IMR-90 (cell line): ENCODE results near the gene TRIM17. TPM values are rescaled to one million over a fixed set of nuclear protein-coding genes. Genes with fewer than 3 reads are reported as not detected.

ENCODE experiments used
- ATAC-seq: fragments of 200-7000 bp; cut with Tn5 transposase; 2 replicates; pipeline ENCODE4 v1.9.1; 2020; ENCODE audit warnings: low read depth, mild to moderate bottlenecking, moderate library complexity
- BruUV-seq: library from RNA; stranded (reverse); fragments of 400-500 nt; replicated peaks from 2 replicates; lab custom pipeline; 2021; lab: Mats Ljungman, UMichigan
- CTCF ChIA-PET: fragments of 300-600 bp; formaldehyde crosslinking; extraction: SDS; loops from one replicate; lab custom pipeline; 2021; ENCODE audit warnings: antibody characterized with exemption; lab: Yijun Ruan, JAX
- POLR2A ChIA-PET: fragments of 300-600 bp; sonication (Branson Sonifier 250); formaldehyde crosslinking; loops from one replicate; lab custom pipeline; 2022; ENCODE audit warnings: antibody characterized with exemption; ENCODE audit not compliant: unreplicated experiment; lab: Charles Lee
- DNase-seq: peaks from one replicate; pipeline ENCODE4 v3.0.0; 2013
- H2AFZ ChIP-seq: replicated peaks from 2 replicates; pipeline ENCODE3; 2013; ENCODE audit warnings: low read length, mild to moderate bottlenecking; ENCODE audit not compliant: poor library complexity
- H2AK5ac ChIP-seq: 2 replicates; pipeline ENCODE4 v1.6.1; 2013; ENCODE audit warnings: low read depth, low read length, inconsistent platforms
- H2AK9ac ChIP-seq: replicated peaks from 2 replicates; pipeline ENCODE3; 2013; ENCODE audit warnings: mild to moderate bottlenecking, low read depth, low read length, moderate library complexity; ENCODE audit not compliant: poor library complexity
- H2BK120ac ChIP-seq: 2 replicates; pipeline ENCODE4 v1.6.1; 2013; ENCODE audit warnings: low read depth, low read length, inconsistent platforms
- H2BK15ac ChIP-seq: 3 replicates; pipeline ENCODE4 v1.6.1; 2013; ENCODE audit warnings: low read depth, low read length, inconsistent platforms
- H2BK20ac ChIP-seq: 2 replicates; pipeline ENCODE4 v1.6.1; 2013; ENCODE audit warnings: low read depth, mild to moderate bottlenecking, inconsistent platforms, low read length, moderate library complexity
- H2BK5ac ChIP-seq: 2 replicates; pipeline ENCODE4 v1.6.1; 2013; ENCODE audit warnings: mild to moderate bottlenecking, low read depth, low read length, inconsistent platforms; ENCODE audit not compliant: poor library complexity, severe bottlenecking
- H3K14ac ChIP-seq: replicated peaks from 2 replicates; pipeline ENCODE4 v1.6.1; 2013; ENCODE audit warnings: low read depth, low read length, inconsistent platforms
- H3K18ac ChIP-seq: 2 replicates; pipeline ENCODE4 v1.6.1; 2013; ENCODE audit warnings: low read depth, low read length, control low read depth
- H3K23ac ChIP-seq: 2 replicates; pipeline ENCODE4 v1.6.1; 2013; ENCODE audit warnings: low read depth, low read length, inconsistent platforms
- H3K27ac ChIP-seq: 2 replicates; pipeline ENCODE4 v1.5.1; 2013; ENCODE audit warnings: mild to moderate bottlenecking, control low read depth, low read length; ENCODE audit not compliant: insufficient read depth
- H3K27me3 ChIP-seq: 2 replicates; pipeline ENCODE4 v1.6.1; 2013; ENCODE audit warnings: low read length; ENCODE audit not compliant: control insufficient read depth, insufficient read depth
- H3K36me3 ChIP-seq: 2 replicates; pipeline ENCODE4 v1.6.1; 2013; ENCODE audit warnings: low read length, mixed read lengths; ENCODE audit not compliant: control insufficient read depth, insufficient read depth
- H3K4ac ChIP-seq: 2 replicates; pipeline ENCODE4 v1.6.1; 2013; ENCODE audit warnings: low read depth, low read length, inconsistent platforms
- H3K4me1 ChIP-seq: 2 replicates; pipeline ENCODE4 v1.6.1; 2013; ENCODE audit warnings: low read length, mixed read lengths; ENCODE audit not compliant: control insufficient read depth, insufficient read depth
- H3K4me2 ChIP-seq: 2 replicates; pipeline ENCODE4 v1.6.1; 2013; ENCODE audit warnings: low read depth, mild to moderate bottlenecking, control low read depth, low read length, moderate library complexity
- H3K4me3 ChIP-seq: 2 replicates; pipeline ENCODE4 v1.5.1; 2013; ENCODE audit warnings: low read depth, mild to moderate bottlenecking, control low read depth, low read length, moderate library complexity; ENCODE audit not compliant: insufficient read depth
- H3K56ac ChIP-seq: 2 replicates; pipeline ENCODE4 v1.6.1; 2013; ENCODE audit warnings: low read length, inconsistent platforms; ENCODE audit not compliant: insufficient read depth; ENCODE audit errors: extremely low read depth
- H3K79me1 ChIP-seq, 2 experiments: 2 replicates each; pipeline ENCODE4 v1.6.1; 2013; ENCODE audit warnings: low read length in 2 of 2, inconsistent platforms in 1 of 2, low read depth in 1 of 2
- H3K9ac ChIP-seq: 2 replicates; pipeline ENCODE4 v1.6.1; 2013; ENCODE audit warnings: low read depth, low read length, control low read depth
- H3K9me1 ChIP-seq: 2 replicates; pipeline ENCODE4 v1.6.1; 2013; ENCODE audit warnings: low read length, inconsistent platforms; ENCODE audit not compliant: insufficient read depth
- H3K9me3 ChIP-seq: 2 replicates; pipeline ENCODE4 v1.6.1; 2013; ENCODE audit warnings: low read length; ENCODE audit not compliant: control insufficient read depth, insufficient read depth
- H4K20me1 ChIP-seq: 2 replicates; pipeline ENCODE4 v1.6.1; 2013; ENCODE audit warnings: low read length, inconsistent platforms; ENCODE audit not compliant: insufficient read depth
- H4K5ac ChIP-seq: 2 replicates; pipeline ENCODE4 v1.6.1; 2013; ENCODE audit warnings: mild to moderate bottlenecking, low read depth, low read length, control low read depth
- H4K8ac ChIP-seq, 2 experiments: 2 replicates each; pipeline ENCODE4 v1.6.1; 2013; ENCODE audit warnings: low read depth in 2 of 2, low read length in 2 of 2, control low read depth in 1 of 2, inconsistent platforms in 1 of 2
- H4K91ac ChIP-seq: 2 replicates; pipeline ENCODE4 v1.6.1; 2013; ENCODE audit warnings: low read depth, low read length, inconsistent platforms; ENCODE audit not compliant: insufficient read depth
- BHLHE40 ChIP-seq: fragments of 150-350 bp; IDR thresholded peaks from 2 replicates; pipeline ENCODE4 v1.6.1; 2016; ENCODE audit warnings: mild to moderate bottlenecking, low read depth, low read length
- CEBPB ChIP-seq: IDR thresholded peaks from 2 replicates; pipeline ENCODE4 v1.6.1; 2012; ENCODE audit warnings: low read depth, low read length, improper control_type of control experiment
- CHD1 ChIP-seq: IDR thresholded peaks from 2 replicates; pipeline ENCODE4 v1.6.1; 2012; ENCODE audit warnings: low read depth, low read length, improper control_type of control experiment
- FOS ChIP-seq: fragments of 150-350 bp; IDR thresholded peaks from 2 replicates; pipeline ENCODE4 v1.6.1; 2016; ENCODE audit warnings: low read depth, low read length
- MXI1 ChIP-seq: IDR thresholded peaks from 2 replicates; pipeline ENCODE4 v1.6.1; 2012; ENCODE audit warnings: low read depth, mild to moderate bottlenecking, low read length, moderate library complexity, borderline replicate concordance
- POLR2A ChIP-seq: IDR thresholded peaks from 2 replicates; pipeline ENCODE4 v1.6.1; 2012; ENCODE audit warnings: mild to moderate bottlenecking, low read depth, low read length
- RFX5 ChIP-seq: IDR thresholded peaks from 2 replicates; pipeline ENCODE4 v1.8.0; 2012; ENCODE audit warnings: low read depth, mild to moderate bottlenecking, low read length, moderate library complexity
- SMC3 ChIP-seq: fragments of 150-350 bp; IDR thresholded peaks from 2 replicates; pipeline ENCODE4 v1.6.1; 2016; ENCODE audit warnings: low read depth, mild to moderate bottlenecking, antibody characterized with exemption, low read length, moderate library complexity
- USF2 ChIP-seq: fragments of 150-350 bp; IDR thresholded peaks from 2 replicates; pipeline ENCODE4 v1.6.1; 2017; ENCODE audit warnings: mild to moderate bottlenecking, antibody characterized with exemption, low read length, low read depth
- WGBS, 2 experiments: methylation state at CpG; one replicate each; pipeline versions ENCODE4 v1.1.5 to v1.1.7; 2013; ENCODE audit warnings: missing lambda C conversion rate in 2 of 2; ENCODE audit not compliant: insufficient read length in 1 of 2; ENCODE audit errors: extremely low coverage in 2 of 2; 5-methylcytosine and 5-hydroxymethylcytosine counted together
- dilution Hi-C: fragments of 300-500 bp; cut with HindIII; formaldehyde crosslinking; loops from one replicate; pipeline ENCODE4 v1.14.3; 2018; ENCODE audit warnings: low sequenced_read_pairs; ENCODE audit not compliant: unreplicated experiment
- in situ Hi-C: fragments of 300-500 bp; cut with MboI; formaldehyde crosslinking; loops from 3 replicates; pipeline ENCODE4 v1.14.3; 2019; ENCODE audit warnings: low sequenced_read_pairs, inconsistent platforms, mixed read lengths
- intact Hi-C: fragments of 100-400 bp; cut with micrococcal nuclease; formaldehyde crosslinking; loops from 2 replicates; pipeline ENCODE4 v1.10.0; 2022
- polyA plus RNA-seq, 3 experiments: library from polyadenylated mRNA; depleted of rRNA; stranded (reverse); fragments of >200 nt; gene quantifications; 2 replicates each; pipeline ENCODE4 v1.2.3, GENCODE V29; 2012; ENCODE audit warnings: low replicate concordance in 1 of 3
- total RNA-seq: library from RNA; depleted of rRNA; stranded (reverse); fragments of >200 nt; gene quantifications from 2 replicates; pipeline ENCODE4 v1.2.3, GENCODE V29; 2012
- TF ChIP-seq, protein P1 (sequence below): conservative IDR thresholded peaks from 2 replicates; pipeline ENCODE4 v1.5.1; 2012; ENCODE audit warnings: mild to moderate bottlenecking, low read depth, low read length, improper control_type of control experiment

Gene TRIM17
- total and polyA plus RNA-seq, 2 of the 4 experiments (the other 2 are of a cell fraction), result 0.39 TPM; not detected in 1

- peaks cover 3% of the 10 kb centered on the region for H4K20me1 ChIP-seq
- peak overlapping the region; percentile 84 for H3K9ac ChIP-seq
- H2AK9ac ChIP-seq, result peak overlapping the region; percentile 0
- H2BK120ac ChIP-seq, result no peak overlapping the region
- H2AK5ac ChIP-seq, result no peak overlapping the region
- 0 out of 2 replicates have a peak, but pooled peaks cover 2% of the 10 kb centered on the region for H3K4me1 ChIP-seq
- H3K4me3 ChIP-seq, result peak overlapping the region; percentile 50
- H3K18ac ChIP-seq, result no peak overlapping the region
- DNase-seq (peak; percentile 99), ATAC-seq (peak; percentile 92)
- ChIA-PET CTCF (interaction anchor here (1.0 kb wide), 1 partner anchor 44 kb away, joined by 3 read pairs; no protein-coding TSS in a partner anchor), POLR2A (interaction anchor here (0.6 to 1.4 kb wide), 2 partner anchors 29 to 255 kb away, joined by 3 to 5 read pairs; no protein-coding TSS in a partner anchor)
- no peak overlapping the region for H2BK20ac ChIP-seq
- H3K36me3 ChIP-seq, result no peaks in the 10 kb centered on the region
- peak overlapping the region; percentile 99 for H3K4me2 ChIP-seq
- H2BK15ac ChIP-seq, result no peak overlapping the region
- dilution Hi-C loops, result no loop called here
- peak overlapping the region; percentile 50 for H3K27ac ChIP-seq
- peak overlapping the region; percentile 26 for H2BK5ac ChIP-seq
- peak overlapping the region; percentile 97 for H2AFZ ChIP-seq
- H3K79me1 ChIP-seq, result peaks cover 11 to 22% of the 10 kb centered on the region in 2 experiments
- 0 out of 2 replicates have a peak overlapping the region, but pooled peaks have one; percentile 28 for H3K14ac ChIP-seq
- intact Hi-C loops, result loop anchor here (1.0 to 5.0 kb wide), 5 partner anchors 50 to 327 kb away; no protein-coding TSS in a partner anchor
- no peak overlapping the region for H4K91ac ChIP-seq
- H4K5ac ChIP-seq, result no peak overlapping the region
- 0 out of 2 replicates have a peak, but pooled peaks have one; percentile 17 for TF ChIP-seq BHLHE40
- peak; percentile 70; the same call in 1 of the 2 replicates for TF ChIP-seq CHD1
- peak; percentile 79 for TF ChIP-seq USF2
- no peak for TF ChIP-seq RFX5
- no peak for TF ChIP-seq CEBPB
- peak; percentile 74 for TF ChIP-seq MXI1
- peak; percentile 17; the same call in 1 of the 2 replicates for TF ChIP-seq FOS
- no peak for TF ChIP-seq SMC3
- TF ChIP-seq, protein P1, sequence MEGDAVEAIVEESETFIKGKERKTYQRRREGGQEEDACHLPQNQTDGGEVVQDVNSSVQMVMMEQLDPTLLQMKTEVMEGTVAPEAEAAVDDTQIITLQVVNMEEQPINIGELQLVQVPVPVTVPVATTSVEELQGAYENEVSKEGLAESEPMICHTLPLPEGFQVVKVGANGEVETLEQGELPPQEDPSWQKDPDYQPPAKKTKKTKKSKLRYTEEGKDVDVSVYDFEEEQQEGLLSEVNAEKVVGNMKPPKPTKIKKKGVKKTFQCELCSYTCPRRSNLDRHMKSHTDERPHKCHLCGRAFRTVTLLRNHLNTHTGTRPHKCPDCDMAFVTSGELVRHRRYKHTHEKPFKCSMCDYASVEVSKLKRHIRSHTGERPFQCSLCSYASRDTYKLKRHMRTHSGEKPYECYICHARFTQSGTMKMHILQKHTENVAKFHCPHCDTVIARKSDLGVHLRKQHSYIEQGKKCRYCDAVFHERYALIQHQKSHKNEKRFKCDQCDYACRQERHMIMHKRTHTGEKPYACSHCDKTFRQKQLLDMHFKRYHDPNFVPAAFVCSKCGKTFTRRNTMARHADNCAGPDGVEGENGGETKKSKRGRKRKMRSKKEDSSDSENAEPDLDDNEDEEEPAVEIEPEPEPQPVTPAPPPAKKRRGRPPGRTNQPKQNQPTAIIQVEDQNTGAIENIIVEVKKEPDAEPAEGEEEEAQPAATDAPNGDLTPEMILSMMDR, result peak; percentile 49
- peak; percentile 96 for TF ChIP-seq POLR2A
- H4K8ac ChIP-seq, result peak overlapping the region in 1 of 2 experiments; percentile 23; a peak in 1 of 4 replicates
- no peak overlapping the region for H3K56ac ChIP-seq
- peak overlapping the region; percentile 1; the same call in 1 of the 2 replicates for H3K4ac ChIP-seq
- BruUV-seq, result no TSS peak
- no peaks in the 10 kb centered on the region for H3K9me1 ChIP-seq
- in situ Hi-C loops, result no loop called here
- no peaks in the 10 kb centered on the region for H3K9me3 ChIP-seq
- WGBS, 2 experiments, result 1% methylated on average over 39 of the region's 74 CpGs; no CpG with 5 or more reads in 1 of the 2 experiments
- peak overlapping the region; percentile 13; the same call in 1 of the 2 replicates for H3K23ac ChIP-seq
- H3K27me3 ChIP-seq, result no peaks in the 10 kb centered on the region
These were observed 40.9 kb upstream of the TRIM17 start for GRCh38 chr1:228457396-228458176.
